ENCODE results near the gene TNNT1.

DNA sequence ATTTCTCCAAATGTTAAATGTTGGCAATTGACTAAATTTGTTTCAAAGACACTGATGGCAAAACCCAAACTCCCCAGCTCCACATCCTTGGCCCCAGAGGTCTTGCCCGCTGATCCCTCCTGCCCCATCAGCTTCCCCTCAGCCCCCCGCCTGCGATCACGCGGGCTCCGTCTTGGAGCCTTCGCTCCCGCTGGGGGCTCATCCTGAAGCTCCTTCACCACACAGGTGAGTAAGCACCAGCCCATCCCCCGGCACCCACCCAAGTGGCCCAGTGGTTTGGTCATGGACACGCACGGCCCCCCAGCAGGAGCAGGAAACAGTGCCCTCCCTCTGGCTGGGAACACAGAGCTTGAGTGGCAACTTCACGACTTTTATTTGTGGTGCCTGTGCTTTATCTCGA is 58.4 kb downstream of the TNNT1 start:
- TF ChIP-seq, protein P1, sequence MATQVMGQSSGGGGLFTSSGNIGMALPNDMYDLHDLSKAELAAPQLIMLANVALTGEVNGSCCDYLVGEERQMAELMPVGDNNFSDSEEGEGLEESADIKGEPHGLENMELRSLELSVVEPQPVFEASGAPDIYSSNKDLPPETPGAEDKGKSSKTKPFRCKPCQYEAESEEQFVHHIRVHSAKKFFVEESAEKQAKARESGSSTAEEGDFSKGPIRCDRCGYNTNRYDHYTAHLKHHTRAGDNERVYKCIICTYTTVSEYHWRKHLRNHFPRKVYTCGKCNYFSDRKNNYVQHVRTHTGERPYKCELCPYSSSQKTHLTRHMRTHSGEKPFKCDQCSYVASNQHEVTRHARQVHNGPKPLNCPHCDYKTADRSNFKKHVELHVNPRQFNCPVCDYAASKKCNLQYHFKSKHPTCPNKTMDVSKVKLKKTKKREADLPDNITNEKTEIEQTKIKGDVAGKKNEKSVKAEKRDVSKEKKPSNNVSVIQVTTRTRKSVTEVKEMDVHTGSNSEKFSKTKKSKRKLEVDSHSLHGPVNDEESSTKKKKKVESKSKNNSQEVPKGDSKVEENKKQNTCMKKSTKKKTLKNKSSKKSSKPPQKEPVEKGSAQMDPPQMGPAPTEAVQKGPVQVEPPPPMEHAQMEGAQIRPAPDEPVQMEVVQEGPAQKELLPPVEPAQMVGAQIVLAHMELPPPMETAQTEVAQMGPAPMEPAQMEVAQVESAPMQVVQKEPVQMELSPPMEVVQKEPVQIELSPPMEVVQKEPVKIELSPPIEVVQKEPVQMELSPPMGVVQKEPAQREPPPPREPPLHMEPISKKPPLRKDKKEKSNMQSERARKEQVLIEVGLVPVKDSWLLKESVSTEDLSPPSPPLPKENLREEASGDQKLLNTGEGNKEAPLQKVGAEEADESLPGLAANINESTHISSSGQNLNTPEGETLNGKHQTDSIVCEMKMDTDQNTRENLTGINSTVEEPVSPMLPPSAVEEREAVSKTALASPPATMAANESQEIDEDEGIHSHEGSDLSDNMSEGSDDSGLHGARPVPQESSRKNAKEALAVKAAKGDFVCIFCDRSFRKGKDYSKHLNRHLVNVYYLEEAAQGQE (IDR thresholded peaks at IDR 0.05; ENCODE audit: low read depth), result no peak
- TF ChIP-seq TAF1 (IDR thresholded peaks at IDR 0.05; ENCODE audit: low read depth) (no peak), RAD21 (IDR thresholded peaks at IDR 0.05; ENCODE audit: low read depth) (no peak), CEBPB (IDR thresholded peaks at IDR 0.05) (no peak), ZBTB7A (IDR thresholded peaks at IDR 0.05; ENCODE audit: low read depth) (no peak), FOXM1 (IDR thresholded peaks at IDR 0.05; ENCODE audit: borderline replicate concordance, low read depth) (no peak), TEAD4 (IDR thresholded peaks at IDR 0.05) (no peak), CREB1 (IDR thresholded peaks at IDR 0.05; ENCODE audit: low read depth) (no peak), YY1 (IDR thresholded peaks at IDR 0.05; ENCODE audit: low read depth) (no peak)
- TF ChIP-seq, protein P2, sequence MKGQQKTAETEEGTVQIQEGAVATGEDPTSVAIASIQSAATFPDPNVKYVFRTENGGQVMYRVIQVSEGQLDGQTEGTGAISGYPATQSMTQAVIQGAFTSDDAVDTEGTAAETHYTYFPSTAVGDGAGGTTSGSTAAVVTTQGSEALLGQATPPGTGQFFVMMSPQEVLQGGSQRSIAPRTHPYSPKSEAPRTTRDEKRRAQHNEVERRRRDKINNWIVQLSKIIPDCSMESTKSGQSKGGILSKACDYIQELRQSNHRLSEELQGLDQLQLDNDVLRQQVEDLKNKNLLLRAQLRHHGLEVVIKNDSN (IDR thresholded peaks at IDR 0.05), result no peak
- TF ChIP-seq, protein P3, sequence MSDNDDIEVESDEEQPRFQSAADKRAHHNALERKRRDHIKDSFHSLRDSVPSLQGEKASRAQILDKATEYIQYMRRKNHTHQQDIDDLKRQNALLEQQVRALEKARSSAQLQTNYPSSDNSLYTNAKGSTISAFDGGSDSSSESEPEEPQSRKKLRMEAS (IDR thresholded peaks at IDR 0.05), result no peak
